K562 (cell line): ENCODE measurements around the gene RPS17. TPM values are rescaled to one million over a fixed set of nuclear protein-coding genes. Genes with fewer than 3 reads are reported as not detected.

ENCODE experiments used
- ATAC-seq: fragments of 200-7000 bp; cut with Tn5 transposase; 3 replicates; pipeline ENCODE4 v1.9.1; 2020; ENCODE audit warnings: moderate library complexity
- BruUV-seq: library from RNA; stranded (reverse); fragments of 400-500 nt; replicated peaks from 2 replicates; lab custom pipeline; 2021; lab: Mats Ljungman, UMichigan
- CTCF ChIA-PET: fragments of 300-600 bp; formaldehyde crosslinking; extraction: SDS; loops from one replicate; lab custom pipeline; 2021; ENCODE audit warnings: low intra/inter-chr PET ratio; lab: Yijun Ruan, JAX
- POLR2A ChIA-PET: fragments of 300-600, 350-650 bp; sonication (Branson Sonifier 250); formaldehyde crosslinking; extraction: SDS; loops from one replicate; lab custom pipeline; 2021; ENCODE audit warnings: antibody characterized with exemption, inconsistent platforms; lab: Yijun Ruan, JAX
- DNase-seq, 4 experiments: peaks; one replicate each; pipeline versions ENCODE4 v3.0.0 to v3.0.0-alpha.2; 2011 to 2018; ENCODE audit warnings: low spot score in 3 of 4, mixed read lengths in 3 of 4; ENCODE audit errors: extremely low read depth in 1 of 4
- FAIRE-seq: peaks from 2 replicates; lab custom pipeline; 2011; peaks lifted over from hg19 to GRCh38; lab: Jason Lieb, UNC
- H2AFZ ChIP-seq: 2 replicates; pipeline ENCODE4 v1.6.0; 2011; ENCODE audit warnings: low read depth, low read length, control low read depth, inconsistent platforms
- H3K27ac ChIP-seq: fragments of 200-600 bp; 3 replicates; pipeline ENCODE4 v1.8.0; 2011; ENCODE audit warnings: low read depth, mild to moderate bottlenecking, control low read depth, inconsistent platforms, low read length, moderate library complexity, mixed read lengths; ENCODE audit errors: extremely low read depth
- H3K27me3 ChIP-seq, 2 experiments: fragments of 300-600 bp in 1 of 2; 2 replicates in 1 of 2; 3 replicates in 1 of 2; pipeline versions ENCODE4 v1.6.0 to v1.8.0; 2011; ENCODE audit warnings: inconsistent platforms in 2 of 2, low read length in 2 of 2, mild to moderate bottlenecking in 1 of 2, mixed read lengths in 1 of 2, moderate library complexity in 1 of 2; ENCODE audit not compliant: control insufficient read depth in 2 of 2, insufficient read depth in 2 of 2
- H3K36me3 ChIP-seq: fragments of 300-600 bp; 3 replicates; pipeline ENCODE4 v1.8.0; 2011; ENCODE audit warnings: mild to moderate bottlenecking, low read length, inconsistent platforms; ENCODE audit not compliant: control insufficient read depth, insufficient read depth
- H3K4me1 ChIP-seq, 2 experiments: fragments of 200-600 bp in 1 of 2; replicated peaks in 1 of 2; 2 replicates in 1 of 2; 3 replicates in 1 of 2; pipeline versions ENCODE4 v1.5.1 to v1.8.0; 2011; ENCODE audit warnings: inconsistent platforms in 2 of 2, low read length in 2 of 2, mild to moderate bottlenecking in 1 of 2, mixed read lengths in 1 of 2, moderate library complexity in 1 of 2; ENCODE audit not compliant: control insufficient read depth in 2 of 2, insufficient read depth in 2 of 2
- H3K4me2 ChIP-seq: 2 replicates; pipeline ENCODE4 v1.6.1; 2011; ENCODE audit warnings: low read length, control low read depth, inconsistent platforms, mixed read lengths; ENCODE audit not compliant: insufficient read depth
- H3K4me3 ChIP-seq: fragments of 200-600 bp; sonication (generic), shearing (Covaris generic); 2 replicates; pipeline ENCODE4 v1.5.1; 2016; ENCODE audit warnings: control low read depth, inconsistent platforms
- H3K79me2 ChIP-seq: fragments of 200-600 bp; 3 replicates; pipeline ENCODE4 v1.8.0; 2011; ENCODE audit warnings: low read length, inconsistent platforms; ENCODE audit not compliant: control insufficient read depth, insufficient read depth
- H3K9ac ChIP-seq, 2 experiments: 2 replicates each; pipeline versions ENCODE4 v1.6.0 to v1.6.1; 2011; ENCODE audit warnings: low read depth in 2 of 2, low read length in 2 of 2, control low read depth in 1 of 2, inconsistent platforms in 1 of 2, mild to moderate bottlenecking in 1 of 2, mixed read lengths in 1 of 2; ENCODE audit not compliant: insufficient read depth in 1 of 2
- H3K9me1 ChIP-seq: one replicate; pipeline ENCODE4 v1.6.0; 2011; ENCODE audit warnings: inconsistent platforms, mild to moderate bottlenecking, low read length, moderate library complexity; ENCODE audit not compliant: control insufficient read depth, insufficient read depth
- H3K9me3 ChIP-seq: replicated peaks from 2 replicates; pipeline ENCODE4 v1.5.1; 2011; ENCODE audit warnings: low read depth, low read length, inconsistent platforms; ENCODE audit not compliant: control insufficient read depth, insufficient read depth
- H4K20me1 ChIP-seq: replicated peaks from 2 replicates; pipeline ENCODE4 v1.6.1; 2011; ENCODE audit warnings: low read length, inconsistent platforms, mixed read lengths; ENCODE audit not compliant: control insufficient read depth, insufficient read depth
- DNMT1 ChIP-seq: fragments of 450-650 bp; IDR thresholded peaks from 2 replicates; pipeline ENCODE4 v1.6.1; 2016; ENCODE audit warnings: antibody characterized with exemption, mild to moderate bottlenecking
- PHB ChIP-seq: fragments of 250-450 bp; sonication (Bioruptor Pico); IDR thresholded peaks from 2 replicates; pipeline ENCODE4 v1.5.0; 2021
- POLR2G ChIP-seq: fragments of 200-400 bp; formaldehyde crosslinking; IDR thresholded peaks from 2 replicates; pipeline ENCODE4 v1.6.1; 2017; ENCODE audit warnings: low read depth, mild to moderate bottlenecking, antibody characterized with exemption, low read length, moderate library complexity
- RFX5 ChIP-seq: IDR thresholded peaks from 2 replicates; pipeline ENCODE4 v1.6.1; 2011; ENCODE audit warnings: low read depth, mild to moderate bottlenecking, improper control_type of control experiment, low read length
- SAFB2 ChIP-seq: fragments of 200-400 bp; formaldehyde crosslinking; IDR thresholded peaks from 2 replicates; pipeline ENCODE4 v1.6.1; 2018; ENCODE audit warnings: borderline replicate concordance, low read length, low read depth, moderate library complexity; ENCODE audit not compliant: severe bottlenecking
- SPI1 ChIP-seq: IDR thresholded peaks from 2 replicates; pipeline ENCODE4 v1.6.1; 2011; ENCODE audit warnings: low read depth, low read length, control low read depth, borderline replicate concordance
- ZC3H11A ChIP-seq: IDR thresholded peaks from 2 replicates; pipeline ENCODE4 v1.6.1; 2012; ENCODE audit warnings: low read depth, low read length, improper control_type of control experiment
- WGBS: fragments of 100-300 bp; shearing (Covaris generic); methylation state at CpG from one replicate; pipeline ENCODE4 v1.1.6; 2016; ENCODE audit warnings: low coverage, mixed read lengths; ENCODE audit not compliant: insufficient coverage; ENCODE audit errors: missing lambda C conversion rate; 5-methylcytosine and 5-hydroxymethylcytosine counted together
- in situ Hi-C: fragments of 300-500 bp; cut with MboI; formaldehyde crosslinking; loops from 4 replicates; pipeline ENCODE4 v1.15.0; 2018; ENCODE audit warnings: inconsistent platforms, mixed read lengths
- intact Hi-C: fragments of 100-400 bp; cut with micrococcal nuclease; formaldehyde crosslinking; loops from 2 replicates; pipeline ENCODE4 v1.14.2; 2022
- polyA plus RNA-seq, 8 experiments: library from polyadenylated mRNA; depleted of rRNA in 4 of 8; stranded (reverse) in 5 of 8; unstranded in 3 of 8; fragments of >200 nt; fragmentation: Nextera tagmentation in 2 of 8; fragmentation: Illumina TruSeq in 1 of 8; extraction: Ambion mirVana in 2 of 8; extraction: Trizol in 1 of 8; gene quantifications; 2 replicates each; pipeline versions ENCODE4 v1.2.1 to v1.2.3, GENCODE V29; 2011 to 2014; ENCODE audit warnings: inconsistent platforms in 1 of 8, missing spikeins in 1 of 8
- total RNA-seq, 7 experiments: library from RNA; depleted of rRNA in 6 of 7; stranded (reverse); fragments of >200 nt in 6 of 7; fragmentation: Illumina TruSeq in 2 of 7; extraction: Trizol in 2 of 7; gene quantifications; 2 replicates each; pipeline versions ENCODE4 v1.2.1 to v1.2.3, GENCODE V29; 2011 to 2021; ENCODE audit warnings: low replicate concordance in 1 of 7

Gene RPS17
- total and polyA plus RNA-seq, 9 of the 15 experiments (the other 6 are each of a cell fraction or from before 2014, with no cell fraction given), result 1,988 to 6,515 (median 5,229) TPM

DNA sequence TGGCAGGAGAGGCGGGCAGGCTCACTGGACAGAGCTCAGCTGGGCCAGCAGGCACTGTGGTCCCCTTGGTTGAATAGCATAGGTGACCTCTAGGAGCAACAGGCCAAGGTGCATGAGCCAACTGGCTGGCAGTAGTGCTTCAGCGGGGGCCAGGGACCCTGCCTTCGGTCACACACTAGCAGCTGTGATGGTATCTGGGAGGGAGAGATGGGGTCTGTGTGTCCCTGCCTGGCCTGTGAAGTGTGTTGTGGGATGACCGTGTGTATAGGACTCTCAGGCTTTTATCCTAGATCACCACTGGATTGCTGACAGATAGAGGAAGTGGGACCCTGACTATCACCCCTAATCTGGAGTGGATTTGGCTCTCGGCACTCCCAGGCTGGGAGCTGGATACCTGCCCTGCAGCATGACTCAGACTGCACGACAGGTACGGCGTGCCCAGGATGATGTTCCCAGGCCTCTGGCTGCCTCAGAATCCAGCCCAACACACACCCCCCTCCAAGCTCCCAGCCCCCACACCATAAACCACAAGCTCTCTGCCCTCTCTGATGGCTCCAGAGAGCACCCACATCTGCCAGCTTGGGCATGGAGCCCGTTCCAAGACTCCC is 7.8 kb downstream of the RPS17 start:
- ATAC-seq, result no peak
- no peak for FAIRE-seq
- H3K36me3 ChIP-seq, result peaks cover 41% of the 10 kb centered on the region
- 51% methylated on average over 9 of the region's 9 CpGs for WGBS
- no TSS peak for BruUV-seq
- intact Hi-C loops (no loop called here), in situ Hi-C loops (loop anchor here (5.0 kb wide), 1 partner anchor 470 kb away; no protein-coding TSS in a partner anchor)
- H3K79me2 ChIP-seq, result peaks cover 15% of the 10 kb centered on the region
- ChIA-PET CTCF (no interaction called here), POLR2A (interaction anchor here (0.6 kb wide), 1 partner anchor 89 kb away, joined by 3 read pairs; no protein-coding TSS in a partner anchor)
- H4K20me1 ChIP-seq, result peaks cover 18% of the 10 kb centered on the region; the same call in 1 of the 2 replicates
- H3K4me1 ChIP-seq, result peaks cover 9 to 20% of the 10 kb centered on the region in 2 experiments; a peak in 4 of 5 replicates
- no peak overlapping the region for H3K4me3 ChIP-seq
- no peaks in the 10 kb centered on the region for H3K27me3 ChIP-seq
- H3K9ac ChIP-seq, result no peak overlapping the region
- H3K4me2 ChIP-seq, result no peak overlapping the region
- peaks cover 2% of the 10 kb centered on the region for H3K9me1 ChIP-seq
- H3K9me3 ChIP-seq, result no peaks in the 10 kb centered on the region
- no peak for DNase-seq
- no peak overlapping the region for H3K27ac ChIP-seq
- H2AFZ ChIP-seq, result no peak overlapping the region
- TF ChIP-seq DNMT1, result no peak
- no peak for TF ChIP-seq ZC3H11A
- TF ChIP-seq SAFB2, result no peak
- TF ChIP-seq RFX5, result no peak
- no peak for TF ChIP-seq PHB (CRISPR knock-in tag)
- TF ChIP-seq SPI1, result peak; percentile 33; the same call in 1 of the 2 replicates
- peak; percentile 9; the same call in 1 of the 2 replicates for TF ChIP-seq POLR2G
